ENCODE data around the gene ABI3BP.
"Not testable (repeated sequence)": the region's sequence is repeated elsewhere in the genome, so short reads cannot be mapped to it uniquely, and the experiment has no call there.

GRCh38 chr3:101012312-101012711 is 19.1 kb upstream of the ABI3BP start:
- not testable (repeated sequence) for TF ChIP-seq POLR2A, CTCF (IDR thresholded peaks at IDR 0.05)
